ENCODE data around the gene CREBZF. TPM values are rescaled to one million over a fixed set of nuclear protein-coding genes. Genes with fewer than 3 reads are reported as not detected.
"Not testable (repeated sequence)": the region's sequence is repeated elsewhere in the genome, so short reads cannot be mapped to it uniquely, and the experiment has no call there.

Gene CREBZF
- total and polyA plus RNA-seq, 2 donors: 32.7 to 94.0 TPM

- H3K4me3 ChIP-seq (ENCODE audit: low read depth, low read length): peak within 1 kb of the TSS; percentile 74
- H3K4me1 ChIP-seq (ENCODE audit: insufficient read depth): no peaks in the 10 kb centered on the region
- WGBS: 1% methylated on average over 23 of the region's 23 CpGs
- H3K36me3 ChIP-seq (ENCODE audit: insufficient read depth): no peaks in the 10 kb centered on the region
- DNase-seq (ENCODE audit: extremely low spot score): no peak
- H3K27ac ChIP-seq (ENCODE audit: low read depth): peak within 1 kb of the TSS; percentile 94
Observed at GRCh38 chr11:85627332-85627997, 37.5 kb downstream of the CREBZF start, which contains the start of gene DLG2. TSS of gene DLG2 (minus strand) at chr11:85627344.

GRCh38 chr11:85626496-85626895 lies 38.4 kb downstream of the CREBZF start:
- Histone ChIP-seq H3K4me3 (ENCODE audit: low read depth, low read length) (no peak overlapping the region), H3K36me3 (ENCODE audit: insufficient read depth) (no peaks in the 10 kb centered on the region), H3K4me1 (ENCODE audit: insufficient read depth) (no peaks in the 10 kb centered on the region), H3K27ac (ENCODE audit: low read depth) (no peak overlapping the region)
- WGBS: 25% methylated on average over 2 of the region's 2 CpGs
- no peak for DNase-seq (ENCODE audit: extremely low spot score)

- 87% methylated on average over 3 of the region's 3 CpGs for WGBS
- Histone ChIP-seq H3K27ac (ENCODE audit: low read depth) (no peak overlapping the region), H3K36me3 (ENCODE audit: insufficient read depth) (no peaks in the 10 kb centered on the region), H3K4me3 (ENCODE audit: low read depth, low read length) (no peak overlapping the region), H3K4me1 (ENCODE audit: insufficient read depth) (no peaks in the 10 kb centered on the region)
- no peak for DNase-seq (ENCODE audit: extremely low spot score)
Observed at GRCh38 chr11:85620256-85620655, 44.7 kb downstream of the CREBZF start.

- WGBS: 81% methylated on average over 6 of the region's 6 CpGs
- no peaks in the 10 kb centered on the region for H3K36me3 ChIP-seq (ENCODE audit: insufficient read depth)
- H3K27ac ChIP-seq (ENCODE audit: low read depth): no peak overlapping the region
- no peaks in the 10 kb centered on the region for H3K4me1 ChIP-seq (ENCODE audit: insufficient read depth)
- H3K4me3 ChIP-seq (ENCODE audit: low read depth, low read length): no peak overlapping the region
- DNase-seq (ENCODE audit: extremely low spot score): no peak
Observed at GRCh38 chr11:85619499-85619898, 45.4 kb downstream of the CREBZF start.

- H3K27ac ChIP-seq (ENCODE audit: low read depth); H3K4me3 ChIP-seq (ENCODE audit: low read depth, low read length); H3K4me1 ChIP-seq (ENCODE audit: insufficient read depth); DNase-seq (ENCODE audit: extremely low spot score); H3K36me3 ChIP-seq (ENCODE audit: insufficient read depth): not testable (repeated sequence)
- 89% methylated on average over 2 of the region's 2 CpGs for WGBS
Observed at GRCh38 chr11:85611643-85612042, 53.3 kb downstream of the CREBZF start.

Other genes starting within 250 kb of the CREBZF start
- 42.4 TPM for gene DLG2, start 37.8 kb downstream of the CREBZF start, total RNA-seq
- 3.4 TPM for gene DLG2, start 37.8 kb downstream of the CREBZF start, polyA plus RNA-seq
- 68.9 TPM for gene TMEM126B, start 36.5 kb downstream of the CREBZF start, total RNA-seq
- gene TMEM126B, start 36.5 kb downstream of the CREBZF start, polyA plus RNA-seq: 65.5 TPM
- gene TMEM126A, start 17.2 kb downstream of the CREBZF start, total RNA-seq: 29.3 TPM
- gene TMEM126A, start 17.2 kb downstream of the CREBZF start, polyA plus RNA-seq: 37.0 TPM
- 4.1 TPM for gene CCDC89, start 21.1 kb upstream of the CREBZF start, total RNA-seq
- gene CCDC89, start 21.1 kb upstream of the CREBZF start, polyA plus RNA-seq: 2.3 TPM
- 123 TPM for gene SYTL2, start 146.0 kb upstream of the CREBZF start, total RNA-seq
- 18.5 TPM for gene SYTL2, start 146.0 kb upstream of the CREBZF start, polyA plus RNA-seq
- not detected for gene CCDC83, start 190.3 kb upstream of the CREBZF start, total RNA-seq
- gene CCDC83, start 190.3 kb upstream of the CREBZF start, polyA plus RNA-seq: not detected

All from urinary bladder (tissue), 4 donors.